GM19324 (cell line): ENCODE measurements around the gene IQCE.

Experiments used
- ATAC-seq: cut with Tn5 transposase; IDR thresholded peaks from one replicate; pipeline ENCODE4 v1.9.1; 2021; ENCODE audit warnings: mild to moderate bottlenecking, moderate library complexity; ENCODE audit not compliant: unreplicated experiment, low FRiP score

Gene IQCE, protein sequence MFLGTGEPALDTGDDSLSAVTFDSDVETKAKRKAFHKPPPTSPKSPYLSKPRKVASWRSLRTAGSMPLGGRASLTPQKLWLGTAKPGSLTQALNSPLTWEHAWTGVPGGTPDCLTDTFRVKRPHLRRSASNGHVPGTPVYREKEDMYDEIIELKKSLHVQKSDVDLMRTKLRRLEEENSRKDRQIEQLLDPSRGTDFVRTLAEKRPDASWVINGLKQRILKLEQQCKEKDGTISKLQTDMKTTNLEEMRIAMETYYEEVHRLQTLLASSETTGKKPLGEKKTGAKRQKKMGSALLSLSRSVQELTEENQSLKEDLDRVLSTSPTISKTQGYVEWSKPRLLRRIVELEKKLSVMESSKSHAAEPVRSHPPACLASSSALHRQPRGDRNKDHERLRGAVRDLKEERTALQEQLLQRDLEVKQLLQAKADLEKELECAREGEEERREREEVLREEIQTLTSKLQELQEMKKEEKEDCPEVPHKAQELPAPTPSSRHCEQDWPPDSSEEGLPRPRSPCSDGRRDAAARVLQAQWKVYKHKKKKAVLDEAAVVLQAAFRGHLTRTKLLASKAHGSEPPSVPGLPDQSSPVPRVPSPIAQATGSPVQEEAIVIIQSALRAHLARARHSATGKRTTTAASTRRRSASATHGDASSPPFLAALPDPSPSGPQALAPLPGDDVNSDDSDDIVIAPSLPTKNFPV

DNA sequence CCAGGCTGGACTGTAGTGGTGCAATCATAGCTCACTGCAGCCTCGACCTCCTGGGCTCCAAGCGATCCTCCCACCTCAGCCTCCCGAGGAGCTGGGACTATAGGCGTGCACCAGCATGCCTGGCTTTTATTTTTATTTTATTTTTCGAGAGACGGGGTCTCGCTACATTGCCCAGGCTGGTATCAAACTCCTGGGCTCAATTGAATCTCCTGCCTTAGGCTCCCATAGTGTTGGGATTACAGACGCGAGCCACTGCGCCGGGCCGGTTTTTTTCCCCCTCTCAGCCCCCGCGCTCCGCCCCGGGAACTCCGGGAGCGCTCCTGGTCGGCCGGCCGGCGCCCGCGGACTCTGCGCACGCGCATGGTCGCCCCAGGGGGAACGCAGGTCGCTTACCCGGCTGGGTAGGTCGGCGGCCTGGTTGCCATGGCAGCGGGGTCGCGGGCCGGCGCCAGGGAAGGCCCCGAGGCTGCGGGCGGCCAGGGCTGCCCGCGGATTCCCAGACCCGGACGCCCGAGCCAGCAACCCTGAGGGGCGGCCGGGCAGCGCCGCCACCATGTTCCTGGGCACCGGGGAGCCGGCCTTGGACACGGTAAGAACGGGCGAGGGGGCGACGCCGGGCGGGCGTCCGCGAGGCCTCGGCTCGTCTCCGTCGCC, at the start of gene IQCE:
Gene IQCE (plus strand): TSS at position 351 of the 654 bp plus-strand sequence. CDS start 203 bp downstream, at position 554.
- ATAC-seq: peak; percentile 66

DNA sequence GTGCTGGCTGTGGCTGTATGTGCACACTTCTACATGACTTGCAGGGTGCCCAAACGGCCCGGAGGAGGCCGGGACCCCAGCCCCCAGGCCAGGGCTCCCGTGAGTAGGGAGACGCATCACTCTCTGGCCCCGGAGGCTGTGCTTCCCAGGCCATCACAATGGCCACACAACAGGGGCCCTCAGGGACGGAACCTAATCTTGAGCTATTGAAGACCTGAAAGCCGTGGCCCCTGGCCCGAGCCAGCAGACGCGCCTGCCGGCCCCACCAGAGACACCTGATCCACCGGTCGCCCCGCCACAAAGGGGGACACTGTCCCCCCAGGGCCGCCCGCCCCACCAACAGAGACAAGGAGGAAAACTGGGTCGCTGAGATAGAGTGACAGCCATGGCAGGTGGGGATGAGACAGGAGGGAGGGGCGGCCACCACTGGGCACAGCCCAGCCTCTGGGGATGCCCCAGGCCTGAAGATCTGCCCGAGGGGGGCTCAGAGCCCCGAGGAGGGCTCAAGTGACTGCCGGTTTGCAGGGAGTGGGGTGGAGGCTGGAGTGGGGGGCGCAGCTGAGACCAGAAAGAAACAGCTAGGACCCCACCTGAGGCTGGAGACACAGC, 49.4 kb upstream of the IQCE start:
- no peak for ATAC-seq

DNA sequence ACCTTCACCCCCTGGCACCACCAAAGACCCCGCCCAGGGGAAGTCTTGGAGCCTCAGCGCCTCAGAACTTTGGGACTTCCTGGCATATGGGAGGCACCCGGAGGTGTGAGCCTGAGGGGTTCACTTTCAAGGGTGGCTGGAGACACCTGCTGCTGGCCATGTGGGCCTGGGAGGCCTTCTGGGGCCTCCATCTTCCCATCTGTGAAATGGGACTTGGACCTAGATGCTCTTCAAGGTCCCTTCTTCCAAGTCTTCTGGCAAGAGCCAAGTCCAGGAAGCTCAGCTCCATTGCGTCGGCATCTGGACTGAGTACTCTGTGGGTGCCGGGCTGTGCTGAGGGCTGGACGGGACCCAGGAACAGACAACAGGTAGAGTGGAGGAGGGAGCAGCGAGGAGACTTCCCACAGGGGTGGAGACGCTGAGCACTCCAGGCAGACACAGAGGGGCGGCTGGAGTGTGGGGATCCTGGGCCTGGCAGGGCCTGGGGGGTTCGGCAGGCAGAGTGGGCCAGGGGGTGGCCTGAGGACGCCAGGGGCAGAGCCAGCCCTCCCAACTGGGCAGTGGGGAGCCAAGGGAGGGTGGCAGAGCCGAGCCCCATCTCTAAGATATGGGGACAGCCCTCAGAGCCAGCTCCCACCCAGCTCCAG, 48.5 kb upstream of the IQCE start:
- no peak for ATAC-seq

DNA sequence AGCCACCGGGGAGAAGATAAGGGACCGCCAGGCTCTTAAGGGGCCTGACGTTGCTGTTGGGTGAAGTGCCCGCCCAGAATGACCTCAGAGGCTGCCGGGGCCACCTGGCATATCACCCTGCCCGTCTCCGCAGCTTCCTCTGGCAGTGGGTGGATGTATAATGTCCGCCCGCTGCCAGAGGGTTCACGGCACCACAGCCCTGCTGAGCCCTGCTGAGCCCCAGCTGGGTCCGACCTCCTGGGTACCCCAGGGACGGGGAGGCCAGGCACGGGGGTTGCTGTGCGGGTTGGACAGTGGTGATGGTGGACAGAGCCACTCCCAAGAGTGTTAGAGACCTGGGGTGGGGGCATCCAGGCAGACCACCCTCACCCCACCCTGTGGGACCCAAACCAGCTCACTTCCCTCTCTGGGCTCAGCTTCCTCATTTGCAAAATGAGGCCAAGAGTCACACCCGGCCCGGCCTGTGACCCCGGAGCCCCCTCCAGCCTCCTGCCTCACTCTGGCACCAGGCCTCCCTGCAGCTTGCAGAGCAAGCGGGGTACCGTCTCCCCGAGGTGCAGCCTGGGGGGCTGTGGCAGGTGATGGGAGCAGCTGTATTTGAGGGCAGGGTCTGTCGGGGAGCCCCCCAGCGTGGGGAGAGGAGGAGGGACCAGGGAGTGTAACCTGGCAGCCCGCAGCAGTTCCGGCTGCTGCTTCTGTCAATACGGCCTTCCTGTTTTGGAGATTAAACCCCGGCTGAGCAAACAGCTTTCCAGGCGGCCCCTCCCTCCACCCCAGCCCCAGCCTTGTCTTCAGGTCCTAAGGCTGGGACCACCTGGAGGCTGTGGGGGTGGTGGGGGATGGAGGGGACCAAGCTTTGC, 47.6 kb upstream of the IQCE start:
- ATAC-seq: peak; percentile 32

DNA sequence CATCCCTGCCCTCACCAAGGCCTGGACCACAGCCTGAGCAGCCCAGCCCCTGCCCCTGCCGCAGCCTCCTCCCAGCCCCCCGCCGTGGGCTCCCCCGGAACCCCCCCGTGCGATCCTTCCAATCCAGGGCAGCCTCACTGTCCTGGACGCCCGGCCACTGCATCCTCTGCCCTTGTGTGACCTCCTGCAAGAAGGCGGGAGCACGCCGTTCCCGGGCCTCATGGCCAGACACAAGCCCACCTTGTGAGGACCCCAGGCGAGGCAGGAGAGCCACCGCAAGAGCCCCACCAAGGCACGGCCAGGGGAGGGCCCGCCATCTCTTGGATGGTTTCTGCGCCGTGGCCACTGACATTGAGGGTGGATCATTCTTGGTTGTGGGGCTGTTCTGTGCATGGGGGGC, 47.0 kb upstream of the IQCE start:
- no peak for ATAC-seq

DNA sequence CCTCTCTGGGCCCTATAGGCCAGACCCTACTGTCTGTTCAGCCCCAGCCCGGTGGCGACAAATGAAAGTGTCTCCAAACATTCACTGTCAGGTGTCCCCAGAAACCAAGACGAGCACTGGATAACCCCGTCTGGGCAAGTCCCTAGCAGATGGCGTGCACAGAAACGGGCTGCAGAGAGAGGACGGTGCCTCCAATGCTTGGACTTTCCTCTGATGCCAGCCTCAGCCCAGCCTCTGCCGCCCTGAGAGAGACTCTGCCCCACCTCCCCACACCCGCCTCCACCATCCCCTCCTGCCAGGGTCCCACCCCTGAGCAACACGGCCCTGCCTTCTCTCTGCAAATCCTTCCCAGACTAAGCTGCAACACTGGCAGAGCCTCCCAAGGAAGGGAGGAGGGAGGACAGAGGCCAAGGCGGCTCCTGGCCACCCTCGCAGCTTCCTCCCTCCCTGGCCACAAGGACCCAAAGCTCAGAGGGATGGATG, 46.6 kb upstream of the IQCE start:
- ATAC-seq: no peak

DNA sequence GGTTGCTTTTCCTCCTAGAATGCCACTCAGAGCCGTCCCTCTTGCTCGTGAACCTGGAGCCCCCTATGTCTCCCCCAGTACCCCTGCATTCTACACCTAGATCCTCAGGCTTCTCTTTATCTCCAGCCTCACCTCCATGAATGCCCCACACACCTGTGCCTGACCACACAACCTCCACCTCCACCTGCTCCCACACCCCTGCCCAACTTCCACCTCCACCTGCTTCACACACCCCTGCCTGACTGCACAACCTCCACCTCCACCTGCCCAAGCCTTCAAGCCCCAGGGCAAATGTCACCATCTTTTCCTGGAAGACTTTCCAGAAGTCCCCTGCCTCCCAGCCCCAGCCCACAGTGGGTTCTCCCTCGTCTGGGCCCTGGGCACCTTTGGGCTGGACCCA, 46.1 kb upstream of the IQCE start:
- ATAC-seq: no peak

DNA sequence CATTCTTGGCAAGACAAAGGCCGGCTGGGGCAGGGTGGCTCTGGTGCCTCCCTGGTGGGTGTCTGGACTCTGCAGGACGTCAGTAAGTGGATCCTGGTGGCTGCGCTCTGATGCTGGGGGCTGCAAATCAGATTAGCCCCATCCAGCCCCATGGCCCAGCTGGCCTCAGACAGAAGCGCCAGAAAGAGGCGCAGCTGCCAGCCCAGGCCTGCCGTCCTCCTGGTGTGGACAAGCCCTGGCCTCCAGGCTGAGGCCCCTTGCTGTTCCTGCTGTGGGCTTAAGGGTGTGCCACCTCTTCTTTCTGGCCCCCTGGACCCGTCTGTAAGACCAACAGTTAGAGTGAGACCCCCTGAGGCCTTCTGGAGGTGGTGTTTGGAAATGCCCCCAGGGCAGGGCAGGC, 45.1 kb upstream of the IQCE start:
- ATAC-seq: no peak

DNA sequence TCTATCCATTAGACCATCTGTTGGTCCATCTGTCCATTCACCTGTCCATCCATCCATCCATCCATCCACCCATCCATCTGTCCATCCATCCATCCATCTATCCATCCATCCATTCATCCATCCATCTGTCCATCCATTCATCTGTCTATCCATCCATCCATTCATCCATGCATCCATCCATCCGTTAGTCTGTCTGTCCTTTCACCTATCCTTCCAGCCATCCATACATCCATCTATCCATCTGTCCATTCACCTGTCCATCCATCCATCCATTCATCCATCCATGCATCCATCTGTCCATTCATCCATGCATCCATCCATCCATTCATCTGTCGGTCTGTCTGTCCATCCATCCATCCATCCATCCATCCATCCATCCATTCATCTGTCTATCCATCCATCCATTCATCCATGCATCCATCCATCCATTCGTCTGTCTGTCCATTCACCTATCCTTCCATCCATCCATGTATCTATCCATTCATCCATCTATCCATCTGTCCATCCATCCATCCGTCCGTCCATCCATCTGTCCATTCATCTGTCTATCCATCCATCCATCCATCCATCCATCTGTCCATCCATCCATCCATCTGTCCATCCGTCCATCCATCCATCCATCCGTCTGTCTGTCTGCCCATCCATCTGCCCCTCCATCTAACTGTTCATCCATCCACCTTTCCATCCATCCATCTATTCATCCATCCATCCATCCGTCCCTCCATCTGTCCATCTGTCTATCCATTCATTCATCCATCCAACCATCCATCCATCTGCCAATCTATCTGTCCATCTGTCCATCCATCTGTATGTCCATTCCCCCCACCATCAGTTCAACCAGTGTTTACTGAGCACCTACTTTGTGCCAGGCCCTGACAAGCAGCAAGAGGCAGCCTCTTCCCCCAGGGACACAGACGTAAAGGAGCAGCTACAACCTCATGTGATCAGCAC, 44.0 kb upstream of the IQCE start:
- no peak for ATAC-seq

DNA sequence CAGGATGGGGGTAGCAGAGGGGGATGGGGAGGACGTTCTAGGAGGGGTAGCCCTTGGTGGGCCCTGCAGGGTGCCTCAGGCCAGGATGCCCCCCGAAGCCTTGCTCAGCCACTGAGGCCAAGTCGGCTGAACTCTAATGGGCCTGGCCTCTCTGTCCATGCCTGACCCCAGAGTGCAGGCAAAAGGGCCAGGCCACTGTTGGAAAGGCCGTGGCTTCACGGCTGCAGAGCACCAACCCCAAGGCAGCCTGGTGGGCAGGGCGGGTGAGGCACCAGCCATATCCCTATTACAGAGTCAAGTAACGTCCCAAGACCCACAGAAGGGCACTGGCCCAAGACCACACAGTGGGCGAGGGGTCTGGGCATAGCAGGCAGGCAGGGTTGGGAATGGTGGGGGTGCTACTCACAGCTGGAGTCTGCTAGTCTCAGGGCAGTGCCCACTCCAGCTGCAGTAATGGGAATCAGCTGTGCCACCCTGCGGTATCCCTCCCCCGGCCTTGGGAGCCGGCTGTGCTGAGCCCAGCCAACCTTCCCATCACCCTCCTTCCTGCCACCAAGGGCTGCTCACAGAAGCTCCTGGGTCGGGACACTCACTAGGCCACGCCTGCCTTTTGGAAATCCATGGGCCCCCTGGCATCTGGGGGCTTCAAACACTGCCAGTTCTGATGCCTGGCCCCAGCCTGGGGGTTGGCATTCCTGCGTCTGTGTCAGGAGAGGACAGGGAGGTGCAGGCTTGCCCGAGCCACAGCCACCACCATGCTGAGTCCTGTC, 43.2 kb upstream of the IQCE start:
- ATAC-seq: no peak

DNA sequence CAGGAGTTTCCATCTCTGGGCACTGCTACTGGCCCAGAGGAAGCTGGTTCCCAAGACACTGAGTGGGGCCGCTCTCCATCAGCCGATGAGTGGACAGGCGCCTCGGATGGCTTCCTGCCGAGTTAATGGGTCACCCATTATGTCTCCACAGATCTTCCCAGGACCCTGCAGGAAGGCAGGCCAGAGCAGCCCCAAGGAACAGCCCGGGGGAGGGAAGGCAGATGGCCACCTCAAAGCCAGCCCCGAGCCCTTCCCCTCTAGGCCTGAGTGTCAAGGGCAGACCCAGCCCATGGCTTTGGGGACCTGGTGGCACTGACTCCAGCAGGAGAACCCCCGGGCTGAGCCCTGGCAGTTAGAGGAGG, 42.6 kb upstream of the IQCE start:
- no peak for ATAC-seq

DNA sequence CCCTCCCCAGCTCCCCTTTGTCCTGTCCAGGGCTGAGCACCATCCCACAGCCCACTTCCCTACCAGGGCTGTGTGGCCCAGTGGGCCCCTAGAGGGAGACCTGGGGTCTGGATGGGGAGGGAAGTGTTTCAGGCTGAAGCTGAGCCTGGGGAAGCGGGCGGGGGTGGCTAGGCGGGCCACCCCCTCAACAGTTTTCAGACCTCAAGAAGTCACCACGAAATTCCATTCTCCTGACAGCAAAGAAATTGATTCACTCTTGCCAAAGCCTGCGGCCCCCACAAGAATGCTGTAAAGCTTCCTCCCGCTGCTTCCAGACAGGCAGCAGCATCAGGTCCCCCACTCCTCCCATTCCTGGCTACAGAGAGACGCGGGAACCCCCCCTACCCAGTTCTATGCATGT, 41.8 kb upstream of the IQCE start:
- ATAC-seq: no peak

DNA sequence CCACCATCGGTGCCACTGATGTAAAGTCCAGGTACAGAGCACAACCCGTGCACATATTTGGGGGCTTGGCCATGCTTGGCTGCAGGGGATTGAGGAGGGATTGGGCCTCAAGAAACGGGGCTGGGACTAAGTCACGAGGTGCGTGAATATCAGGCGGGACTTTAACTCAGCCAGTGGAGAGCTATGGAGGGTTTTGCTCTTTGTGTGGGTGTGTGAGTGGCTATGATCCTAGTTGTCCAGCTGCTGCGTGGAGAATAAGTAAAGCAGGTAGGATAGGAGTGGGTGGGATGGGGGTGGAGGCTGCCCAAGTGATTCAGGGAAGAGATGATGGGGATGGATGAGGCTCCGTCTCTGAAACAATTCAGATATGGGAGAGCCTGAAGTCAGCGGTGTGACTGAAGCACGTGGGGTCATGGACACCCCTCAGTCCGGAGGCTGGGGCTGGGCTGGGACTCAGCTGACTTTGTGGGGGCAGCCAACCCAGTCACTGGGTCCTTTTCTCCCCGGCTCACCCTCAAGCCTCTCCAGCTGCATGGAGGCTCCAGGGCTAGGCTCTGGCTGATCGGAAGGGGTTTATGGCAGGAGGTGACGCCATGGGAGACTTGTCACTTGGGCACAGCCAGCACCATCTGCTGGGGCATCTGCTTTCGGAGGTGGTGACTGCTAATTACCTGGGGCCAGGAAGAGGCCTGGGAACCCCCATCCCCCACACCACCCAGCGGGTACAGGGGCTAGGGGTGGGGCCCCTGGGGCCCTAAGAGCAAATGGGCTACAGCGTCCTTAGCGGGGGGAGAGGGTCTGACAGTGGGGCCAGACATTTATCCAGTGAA, 40.9 kb upstream of the IQCE start:
- ATAC-seq: no peak

DNA sequence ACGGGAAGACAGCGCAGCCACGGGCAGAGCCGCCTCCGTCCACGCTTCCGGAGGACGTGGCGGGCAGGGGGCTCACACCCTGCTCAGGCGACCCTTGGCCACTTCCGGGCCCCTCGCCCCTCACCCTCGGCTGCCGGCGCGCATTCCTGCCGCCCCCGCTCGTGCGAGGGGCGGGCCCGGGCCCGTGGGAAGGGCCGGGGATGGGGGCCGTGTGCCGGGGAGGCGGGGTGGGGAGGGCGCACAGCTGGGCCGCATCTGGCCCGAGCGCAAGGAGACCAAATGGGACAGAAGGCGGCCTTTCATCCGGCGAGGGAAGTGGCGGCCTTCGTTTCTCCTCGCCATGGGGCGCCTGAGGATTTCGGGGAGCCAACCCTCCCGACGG, 40.1 kb upstream of the IQCE start:
- ATAC-seq: no peak

DNA sequence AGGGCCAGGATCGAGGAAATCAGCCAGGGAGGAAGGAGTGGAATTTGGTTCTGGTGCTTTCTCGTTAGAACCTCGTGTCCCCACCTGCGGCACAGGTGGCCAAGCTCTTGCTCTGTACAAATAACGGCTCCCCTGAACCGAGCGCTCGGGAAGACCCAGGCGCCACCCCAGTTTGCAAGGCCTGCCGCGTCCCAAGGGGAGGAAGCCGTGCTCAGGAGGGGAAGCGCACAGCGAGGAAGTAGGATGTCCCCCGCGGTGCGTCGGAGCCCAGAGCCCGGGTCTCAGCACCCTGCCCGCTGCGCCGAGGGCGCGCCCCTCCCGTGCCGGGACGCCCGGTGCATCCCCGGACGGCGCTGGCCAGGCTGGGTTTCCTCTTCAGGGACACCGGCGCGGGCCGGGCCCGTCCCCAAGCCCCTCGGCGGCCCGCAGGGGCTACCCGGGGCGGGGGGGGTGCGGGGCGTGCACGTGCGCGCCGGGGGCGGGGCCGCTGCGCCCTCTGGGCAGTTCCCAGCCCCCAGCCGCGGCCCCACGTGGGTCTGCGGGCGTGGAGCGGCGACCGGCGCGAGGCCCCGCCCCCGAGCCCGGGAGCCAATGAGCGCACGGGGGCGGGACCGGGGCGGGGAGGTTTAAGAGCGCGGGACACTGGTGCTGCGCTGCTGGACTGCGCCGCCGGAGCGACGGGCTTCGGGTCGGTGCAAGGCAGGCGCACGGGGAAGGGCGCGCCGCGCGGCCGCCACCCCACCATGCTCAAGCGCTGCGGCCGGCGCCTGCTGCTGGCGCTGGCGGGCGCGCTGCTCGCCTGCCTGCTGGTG, 39.5 kb upstream of the IQCE start, which contains the start of gene LFNG:
Gene LFNG (plus strand): TSS at position 656 of the 812 bp plus-strand sequence. CDS start 88 bp downstream, at position 744.
- peak; percentile 92 for ATAC-seq
